ENCODE data around the gene NRL.

GRCh38 chr14:24108336-24108874 is 6.3 kb downstream of the NRL start:
- TF ChIP-seq POLR2A (IDR thresholded peaks at IDR 0.05) (no peak), CTCF (IDR thresholded peaks at IDR 0.05) (no peak)
